Measurements from ENCODE around the gene HOXA2.

Gene HOXA2

DNA sequence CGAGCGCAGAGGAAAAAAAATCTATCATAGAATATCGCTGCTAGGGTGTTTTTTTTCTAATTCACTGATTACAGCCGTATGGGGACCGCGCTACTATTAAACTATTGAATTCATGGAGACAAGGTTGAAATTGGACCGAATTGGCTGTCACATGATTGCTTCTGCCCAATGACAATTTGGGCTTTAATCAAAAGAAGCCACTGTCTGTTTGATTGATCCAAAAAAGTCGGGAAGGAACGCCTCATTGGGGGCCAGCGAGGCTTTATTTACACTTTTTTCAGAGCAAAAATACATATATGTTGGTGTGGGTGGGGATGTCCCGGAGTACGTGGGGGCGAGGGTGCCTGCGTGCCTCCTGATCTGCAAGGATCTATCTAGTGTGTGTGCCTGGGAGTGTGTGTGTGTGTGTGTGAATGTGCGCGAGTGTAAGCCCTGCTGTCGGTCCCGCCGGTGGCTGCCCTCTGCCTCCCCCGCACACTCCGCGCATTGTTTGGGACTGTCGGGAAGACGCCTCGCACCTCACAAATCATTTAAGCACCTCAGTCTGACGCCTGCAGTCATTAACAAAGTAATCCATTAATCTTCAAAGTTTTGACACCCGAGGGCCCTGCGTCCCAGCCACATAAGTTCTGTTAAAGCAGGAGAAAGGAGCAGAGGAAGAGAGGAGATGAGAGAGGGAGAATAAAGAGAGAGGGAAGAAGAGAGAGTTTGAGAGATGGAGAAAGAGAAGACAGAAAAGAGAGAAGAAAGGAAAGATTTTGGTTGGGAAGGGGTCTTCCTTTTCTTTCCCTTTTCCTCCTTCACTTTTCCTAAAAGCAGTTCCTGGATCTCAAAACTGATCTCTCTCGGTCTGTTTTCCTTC lies at the start of gene HOXA2:
Gene HOXA2 (minus strand): TSS at position 103 of the 862 bp plus-strand sequence. CDS start 183 bp downstream, outside the sequence.
- no peak for DNase-seq (ENCODE audit: low read depth in 3 of 3)

GRCh38 chr7:27151341-27151930 lies 49.0 kb upstream of the HOXA2 start:
- DNase-seq (ENCODE audit: low read depth in 3 of 3), result no peak

GRCh38 chr7:27150568-27151340 lies 48.3 kb upstream of the HOXA2 start:
- DNase-seq (ENCODE audit: low read depth in 3 of 3), result peak; percentile 38 to 52 (median 43)

DNA sequence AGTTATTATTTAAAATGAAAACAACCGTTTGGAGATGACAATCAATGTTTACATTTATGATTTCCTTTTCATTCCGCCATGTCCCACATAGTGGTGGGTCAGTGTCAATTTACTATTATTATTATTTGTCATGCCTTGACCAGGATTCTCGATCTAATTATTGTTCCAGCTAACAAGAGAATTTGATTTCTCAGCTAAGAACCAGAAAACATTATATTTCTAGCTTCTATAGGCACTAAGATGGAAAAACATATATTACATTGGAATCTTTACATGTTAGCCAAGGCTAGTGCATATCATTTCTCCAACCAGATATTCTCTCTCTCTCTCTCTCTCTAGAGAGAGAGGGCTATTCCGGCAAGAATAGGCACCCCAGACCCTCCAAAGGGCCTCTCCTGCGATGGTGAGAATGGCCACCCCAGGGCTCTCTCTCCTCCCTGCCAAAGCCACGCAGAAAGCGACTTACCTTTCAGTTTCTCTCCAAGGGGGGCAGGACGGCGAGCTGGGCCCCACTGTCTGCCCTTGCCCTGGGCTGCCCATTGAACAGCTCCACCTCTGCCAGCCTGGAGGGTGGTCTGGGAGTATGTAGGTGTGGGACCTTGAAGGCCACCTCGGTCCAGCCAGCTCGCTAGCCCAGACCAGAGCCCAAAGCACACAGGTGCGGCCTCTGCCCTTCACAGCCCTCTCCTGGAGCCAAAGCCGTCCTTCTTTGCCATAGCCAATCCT lies 47.5 kb upstream of the HOXA2 start:
- DNase-seq (ENCODE audit: low read depth in 3 of 3), result no peak

DNA sequence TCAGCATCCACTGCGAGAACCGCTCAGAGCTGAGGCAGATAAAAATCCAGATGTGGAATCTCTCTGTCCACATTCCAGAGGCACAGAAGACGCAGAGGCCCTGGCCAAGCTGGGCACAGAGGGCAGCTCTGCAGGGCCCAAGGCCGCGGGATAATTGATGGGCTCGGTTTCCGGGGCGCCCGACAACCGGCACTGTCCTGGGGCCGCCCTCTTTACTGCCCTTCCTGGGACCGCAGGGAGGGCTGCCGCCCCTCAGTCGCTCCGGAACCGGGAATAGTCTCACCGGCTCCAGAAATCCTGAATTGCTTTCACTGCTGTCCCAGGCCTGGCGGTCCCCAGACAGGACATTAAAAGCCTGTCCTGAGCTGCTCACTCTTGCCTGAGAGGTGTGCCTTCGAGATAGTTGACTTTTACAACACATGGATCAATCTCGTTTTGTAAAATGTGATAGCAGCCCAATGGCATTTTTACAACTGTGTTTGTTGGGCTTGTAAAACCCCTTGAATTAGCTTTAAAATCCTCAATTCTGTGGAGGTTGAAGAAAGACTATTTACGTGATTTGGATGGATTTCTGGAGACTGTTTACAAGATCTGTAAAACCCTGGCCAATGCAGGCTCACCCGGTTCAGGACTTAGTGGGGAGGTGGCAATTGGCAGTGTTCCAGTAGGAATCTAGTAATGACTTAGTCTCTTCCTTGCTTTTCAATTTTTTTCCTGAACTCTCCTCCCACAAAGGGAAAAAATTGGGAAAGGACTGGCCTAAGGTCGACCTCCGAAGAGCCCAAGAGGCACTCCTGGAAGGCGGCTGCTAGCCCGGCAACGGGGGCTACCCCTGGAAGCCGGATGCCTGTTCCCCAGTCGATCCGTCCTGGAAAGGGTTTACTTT lies 46.5 kb upstream of the HOXA2 start:
- DNase-seq (ENCODE audit: low read depth in 3 of 3), result no peak

GRCh38 chr7:27148031-27148755 lies 45.7 kb upstream of the HOXA2 start:
- no peak for DNase-seq (ENCODE audit: low read depth in 3 of 3)

GRCh38 chr7:27147199-27148030 lies 44.9 kb upstream of the HOXA2 start, which contains the start of gene HOXA6:
HOXA6 (minus strand) TSS chr7:27147774; CDS start chr7:27147749, 25 bp downstream.
- DNase-seq (ENCODE audit: low read depth in 3 of 3), result no peak

DNA sequence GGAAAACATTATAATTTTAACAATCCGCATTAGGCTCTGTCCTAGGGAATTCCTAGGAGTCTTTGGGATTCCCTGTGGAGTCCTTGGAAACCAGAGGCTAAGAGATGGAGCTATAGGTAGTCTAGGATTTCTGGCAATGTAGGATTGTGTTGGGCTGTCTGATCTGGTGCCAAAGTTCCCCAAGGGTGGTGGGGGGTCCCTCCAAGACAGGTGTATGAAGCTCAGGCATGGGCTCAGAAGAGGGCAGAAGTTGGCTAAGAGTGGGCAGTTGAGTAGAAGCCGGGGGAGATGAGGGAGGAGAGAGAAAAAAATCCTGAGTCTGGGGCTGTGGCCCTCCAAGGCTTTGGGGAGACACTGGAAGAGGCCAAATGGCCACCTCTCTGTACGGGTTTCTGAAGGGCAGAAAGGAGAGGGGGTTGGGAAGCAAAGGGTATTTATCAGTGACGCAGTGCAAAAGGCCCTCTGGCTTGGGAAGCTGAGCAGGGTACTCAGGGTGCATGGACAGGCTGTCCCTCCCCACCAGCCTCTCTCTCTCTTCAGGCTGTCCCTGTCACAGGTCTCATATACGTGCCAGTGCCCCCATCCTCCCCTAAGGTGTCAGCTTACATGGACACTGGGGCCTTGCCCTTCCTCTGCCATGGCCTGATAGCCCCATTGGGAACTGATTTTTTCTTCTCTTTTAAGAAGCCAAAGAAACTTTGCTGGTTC lies 44.2 kb upstream of the HOXA2 start:
- DNase-seq (ENCODE audit: low read depth in 3 of 3), result no peak

DNA sequence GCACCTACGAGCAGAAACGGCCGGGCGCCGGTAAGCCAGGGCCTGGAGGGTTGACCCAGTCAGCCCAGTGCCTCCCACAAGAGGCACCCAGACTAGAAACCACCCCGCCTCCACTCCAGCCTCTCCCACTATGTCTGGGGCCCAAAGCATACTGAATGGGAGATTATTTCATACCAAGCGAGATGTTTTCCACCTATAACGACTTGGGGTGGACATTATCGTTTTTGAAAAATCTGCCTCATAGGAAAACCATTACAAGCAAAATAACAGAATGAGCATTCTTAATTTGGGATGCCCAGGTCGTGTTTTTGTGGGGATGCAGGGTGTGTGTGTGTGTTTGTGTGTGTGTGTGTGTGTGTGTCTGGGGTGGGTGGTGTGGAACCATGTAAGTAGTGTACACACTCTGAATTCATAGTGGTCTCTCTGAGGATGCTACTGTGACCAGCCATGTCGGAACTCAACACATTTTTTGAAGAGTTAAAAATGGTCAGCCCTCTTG lies 43.5 kb upstream of the HOXA2 start:
- DNase-seq (ENCODE audit: low read depth in 3 of 3), result no peak

- no peak for DNase-seq (ENCODE audit: low read depth in 3 of 3)
These were observed 42.9 kb upstream of the HOXA2 start for GRCh38 chr7:27145165-27145913.

DNA sequence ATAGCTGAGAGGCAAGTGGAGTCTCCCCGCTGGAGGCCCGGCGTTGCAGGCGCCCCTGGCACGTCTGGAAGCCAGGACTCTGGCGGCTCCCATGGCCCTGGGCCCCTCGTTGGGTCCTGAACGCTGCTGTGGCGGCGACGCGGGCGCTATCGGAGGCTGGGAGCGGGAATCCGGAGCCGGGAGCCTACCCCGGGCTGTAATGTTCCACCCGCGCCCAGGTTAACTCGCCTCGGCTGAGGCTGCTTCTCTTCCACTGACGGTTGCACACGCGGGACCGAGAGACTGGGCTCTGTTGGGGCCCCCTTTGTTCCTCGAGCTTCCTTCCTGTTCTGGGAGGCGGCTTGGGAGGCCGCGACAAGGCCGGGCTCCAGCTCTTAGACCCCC lies 42.3 kb upstream of the HOXA2 start:
- DNase-seq (ENCODE audit: low read depth in 3 of 3), result no peak

GRCh38 chr7:27143950-27144780 lies 41.7 kb upstream of the HOXA2 start:
- no peak for DNase-seq (ENCODE audit: low read depth in 3 of 3)

GRCh38 chr7:27143023-27143949 lies 40.8 kb upstream of the HOXA2 start, which contains the start of gene HOXA5:
HOXA5 (minus strand) TSS chr7:27143681; CDS start chr7:27143607, 74 bp downstream.
- no peak for DNase-seq (ENCODE audit: low read depth in 3 of 3)

DNA sequence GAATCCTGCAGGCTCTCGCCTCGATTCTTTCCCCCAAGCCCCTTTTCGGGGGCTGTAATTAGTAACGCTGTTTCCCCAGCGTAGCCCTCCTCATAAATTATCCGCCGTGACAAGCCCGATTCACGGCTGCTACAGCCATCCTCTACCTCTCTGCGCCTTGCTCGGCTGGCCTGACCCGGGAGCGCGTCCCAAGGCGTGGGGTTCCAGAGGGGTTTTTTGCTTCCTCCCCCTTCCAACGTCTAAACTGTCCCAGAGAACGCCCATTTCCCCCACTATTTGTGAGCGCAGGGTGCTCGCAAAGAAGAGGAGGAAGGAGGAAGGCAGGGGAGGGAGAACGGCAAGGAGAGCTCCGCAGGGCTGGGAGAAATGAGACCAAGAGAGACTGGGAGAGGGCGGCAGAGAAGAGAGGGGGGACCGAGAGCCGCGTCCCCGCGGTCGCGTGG lies 40.1 kb upstream of the HOXA2 start:
- DNase-seq (ENCODE audit: low read depth in 3 of 3), result no peak

- DNase-seq (ENCODE audit: low read depth in 3 of 3), result no peak
These were observed 39.6 kb upstream of the HOXA2 start for GRCh38 chr7:27141923-27142579.
